BLaER1 (cell line): Measurements from ENCODE around the gene SPDYE3.

ENCODE experiments used
- H3K27ac ChIP-seq: shearing (Covaris generic); formaldehyde crosslinking; 2 replicates; pipeline ENCODE4 v1.8.1; 2022
- H3K27me3 ChIP-seq: shearing (Covaris generic); formaldehyde crosslinking; 2 replicates; pipeline ENCODE4 v1.8.1; 2022
- H3K36me3 ChIP-seq: shearing (Covaris generic); formaldehyde crosslinking; 2 replicates; pipeline ENCODE4 v1.8.1; 2022
- H3K4me1 ChIP-seq: shearing (Covaris generic); formaldehyde crosslinking; 2 replicates; pipeline ENCODE4 v1.8.1; 2022
- H3K4me2 ChIP-seq: shearing (Covaris generic); formaldehyde crosslinking; 2 replicates; pipeline ENCODE4 v1.8.1; 2022
- H3K4me3 ChIP-seq: shearing (Covaris generic); formaldehyde crosslinking; 2 replicates; pipeline ENCODE4 v1.8.1; 2022
- H3K9ac ChIP-seq: shearing (Covaris generic); formaldehyde crosslinking; 2 replicates; pipeline ENCODE4 v1.8.1; 2022
- H3K9me3 ChIP-seq: shearing (Covaris generic); formaldehyde crosslinking; 2 replicates; pipeline ENCODE4 v1.8.1; 2022
- H4K20me1 ChIP-seq: shearing (Covaris generic); formaldehyde crosslinking; 2 replicates; pipeline ENCODE4 v1.8.1; 2022
- Cebpa-rat ChIP-seq: shearing (Covaris generic); IDR thresholded peaks from 2 replicates; pipeline ENCODE4 v1.8.1; 2022

SPDYE3 gene

GRCh38 chr7:100367676-100368613, 60.4 kb downstream of the SPDYE3 start:
- peak overlapping the region; percentile 94 for H3K4me2 ChIP-seq
- no peak for TF ChIP-seq Cebpa-rat
- H3K36me3 ChIP-seq, result peaks cover 25% of the 10 kb centered on the region
- H3K9ac ChIP-seq, result peak overlapping the region; percentile 42; the same call in 1 of the 2 replicates
- H3K27me3 ChIP-seq, result no peaks in the 10 kb centered on the region
- no peaks in the 10 kb centered on the region for H3K9me3 ChIP-seq
- H3K4me3 ChIP-seq, result no peak overlapping the region
- peaks cover 36% of the 10 kb centered on the region for H4K20me1 ChIP-seq
- H3K4me1 ChIP-seq, result peaks cover 91% of the 10 kb centered on the region
- peak overlapping the region; percentile 77 for H3K27ac ChIP-seq

DNA sequence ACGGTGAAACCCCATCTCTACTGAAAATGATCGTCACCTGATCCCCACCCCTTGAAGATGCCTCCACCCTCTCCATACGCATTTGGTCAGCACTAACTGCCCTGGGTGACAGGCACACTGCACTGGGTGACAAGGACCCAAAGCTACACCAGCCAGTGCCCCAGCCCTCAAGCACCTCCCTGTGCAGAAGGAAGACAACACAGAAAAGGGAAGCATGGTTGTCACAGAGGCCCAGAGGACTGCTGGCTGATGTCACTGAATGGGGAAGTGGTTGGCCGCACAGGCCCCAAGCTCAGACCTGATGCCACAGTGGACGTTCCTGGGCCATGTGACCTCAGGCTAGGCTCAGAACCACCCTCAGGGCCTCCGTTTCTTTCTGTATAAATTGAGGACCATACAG, 61.6 kb downstream of the SPDYE3 start:
- no peak for TF ChIP-seq Cebpa-rat
- H3K9ac ChIP-seq, result peak overlapping the region; percentile 66
- no peak overlapping the region for H3K4me3 ChIP-seq

GRCh38 chr7:100370303-100370702, 62.8 kb downstream of the SPDYE3 start:
- Histone ChIP-seq H3K4me3 (no peak overlapping the region), H3K4me1 (peaks cover 94% of the 10 kb centered on the region), H3K9me3 (no peaks in the 10 kb centered on the region), H3K36me3 (0 out of 2 replicates have a peak, but pooled peaks cover 1% of the 10 kb centered on the region), H3K27me3 (no peaks in the 10 kb centered on the region), H3K9ac (0 out of 2 replicates have a peak overlapping the region, but pooled peaks have one; percentile 66), H3K4me2 (peak overlapping the region; percentile 94), H3K27ac (peak overlapping the region; percentile 54), H4K20me1 (peaks cover 36% of the 10 kb centered on the region)
- no peak for TF ChIP-seq Cebpa-rat

More for the DNA sequence above, 61.6 kb downstream of the SPDYE3 start:
- Histone ChIP-seq H3K4me2 (peak overlapping the region; percentile 94), H3K4me1 (peaks cover 97% of the 10 kb centered on the region), H3K36me3 (peaks cover 13% of the 10 kb centered on the region; the same call in 1 of the 2 replicates), H4K20me1 (peaks cover 36% of the 10 kb centered on the region), H3K27me3 (no peaks in the 10 kb centered on the region), H3K9me3 (no peaks in the 10 kb centered on the region), H3K27ac (peak overlapping the region; percentile 77)

DNA sequence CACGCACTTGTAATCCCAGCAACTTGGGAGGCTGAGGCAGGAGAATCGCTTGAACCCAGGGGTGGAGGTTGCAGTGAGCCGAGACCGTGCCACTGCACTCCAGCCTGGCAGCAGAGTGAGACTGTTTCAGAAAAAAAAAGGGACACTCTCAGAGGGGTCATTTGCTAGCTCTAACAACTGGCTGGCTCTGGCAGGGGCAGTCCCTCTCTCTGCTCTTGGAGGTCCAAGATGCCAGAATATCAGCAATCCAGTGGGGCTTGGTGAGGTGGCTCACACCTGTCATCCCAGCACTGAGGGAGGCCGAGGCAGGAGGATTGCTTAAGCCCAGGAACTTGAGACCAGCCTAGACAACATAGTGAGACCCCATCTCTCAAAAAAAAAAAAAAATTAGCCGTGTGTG, 63.2 kb downstream of the SPDYE3 start:
- peaks cover 90% of the 10 kb centered on the region for H3K4me1 ChIP-seq
- no peaks in the 10 kb centered on the region for H3K27me3 ChIP-seq
- no peaks in the 10 kb centered on the region for H3K36me3 ChIP-seq

DNA sequence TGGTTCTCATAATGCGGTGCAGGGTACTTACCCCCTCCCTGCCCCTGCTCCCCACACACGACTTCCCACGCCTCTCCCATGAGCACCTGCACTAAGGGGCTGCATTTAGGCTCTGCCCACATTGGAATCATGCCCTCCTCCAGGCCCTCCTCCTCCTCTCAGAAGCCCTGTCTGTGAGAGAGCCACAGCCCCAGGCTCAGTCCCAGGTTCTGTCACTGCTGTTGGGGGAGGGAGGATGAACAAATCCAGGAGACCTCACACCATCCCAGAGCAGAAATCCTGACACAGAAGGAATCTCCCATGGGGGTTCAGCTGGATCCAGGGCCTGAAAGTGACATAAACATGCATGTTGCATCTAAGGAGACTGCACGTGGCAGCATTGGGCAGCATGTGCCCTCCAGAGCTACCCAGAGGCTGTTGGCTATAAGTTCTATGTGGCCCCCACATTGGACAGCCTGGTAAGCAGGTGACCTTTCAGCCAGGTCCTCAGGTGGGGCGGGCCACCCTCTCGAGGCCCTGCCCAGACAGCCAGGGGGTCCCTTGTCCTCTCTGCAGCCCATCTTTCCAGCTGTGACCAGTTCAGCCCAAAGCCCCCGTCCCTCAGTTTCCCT, 64.2 kb downstream of the SPDYE3 start:
- Histone ChIP-seq H3K9ac (no peak overlapping the region), H3K4me1 (peaks cover 81% of the 10 kb centered on the region), H3K36me3 (no peaks in the 10 kb centered on the region), H3K4me2 (peak overlapping the region; percentile 71), H4K20me1 (peaks cover 23% of the 10 kb centered on the region), H3K27me3 (no peaks in the 10 kb centered on the region), H3K27ac (peak overlapping the region; percentile 49; the same call in 1 of the 2 replicates), H3K4me3 (no peak overlapping the region), H3K9me3 (no peaks in the 10 kb centered on the region)
- no peak for TF ChIP-seq Cebpa-rat

More for the DNA sequence above, 63.2 kb downstream of the SPDYE3 start:
- H3K27ac ChIP-seq, result no peak overlapping the region
- no peak overlapping the region for H3K4me3 ChIP-seq
- no peak overlapping the region for H3K9ac ChIP-seq
- TF ChIP-seq Cebpa-rat, result no peak
- H3K9me3 ChIP-seq, result no peaks in the 10 kb centered on the region
- H3K4me2 ChIP-seq, result 0 out of 2 replicates have a peak overlapping the region, but pooled peaks have one; percentile 94
- H4K20me1 ChIP-seq, result peaks cover 32% of the 10 kb centered on the region
